Activated CD8-positive, alpha-beta memory T cell treated with anti-CD3 and anti-CD28 coated beads for 48 hours (primary cell): Measurements from ENCODE around the gene SNX20.

Experiments
- DNase-seq, 3 experiments: peaks; one replicate each; pipeline ENCODE4 v3.0.0-alpha.2; 2020; ENCODE audit warnings: low read depth in 2 of 3, low spot score in 2 of 3

The SNX20 gene

DNA sequence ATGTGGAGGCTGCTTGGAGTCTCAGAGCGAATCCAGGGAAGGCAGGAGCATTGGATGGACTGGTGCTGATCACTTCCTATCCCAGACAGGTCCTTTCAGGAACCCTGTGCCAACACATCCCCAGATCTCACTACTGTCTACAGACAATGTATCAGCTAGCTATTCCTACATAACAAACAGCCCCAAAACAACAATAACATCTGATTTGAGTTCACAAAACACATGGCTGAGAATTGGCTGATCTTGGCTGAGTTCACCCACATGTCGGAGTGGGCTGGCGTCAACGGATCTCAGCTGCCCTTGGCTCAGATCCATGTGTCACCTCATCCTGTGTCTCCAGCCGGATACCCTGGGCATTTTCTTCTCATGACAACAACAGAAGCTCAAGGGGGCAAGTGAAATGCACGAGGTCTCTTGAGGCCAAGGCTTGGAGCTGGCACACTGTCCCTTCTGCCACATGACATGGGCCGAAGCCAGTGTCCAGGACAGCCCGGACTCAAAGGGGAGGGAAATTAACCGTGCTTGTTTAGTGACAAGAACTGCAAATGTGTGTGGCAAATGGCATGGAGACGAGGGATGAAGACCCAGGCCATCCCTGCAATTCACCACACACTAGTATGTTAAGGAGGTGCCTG lies 18.7 kb downstream of the SNX20 start:
- no peak for DNase-seq

DNA sequence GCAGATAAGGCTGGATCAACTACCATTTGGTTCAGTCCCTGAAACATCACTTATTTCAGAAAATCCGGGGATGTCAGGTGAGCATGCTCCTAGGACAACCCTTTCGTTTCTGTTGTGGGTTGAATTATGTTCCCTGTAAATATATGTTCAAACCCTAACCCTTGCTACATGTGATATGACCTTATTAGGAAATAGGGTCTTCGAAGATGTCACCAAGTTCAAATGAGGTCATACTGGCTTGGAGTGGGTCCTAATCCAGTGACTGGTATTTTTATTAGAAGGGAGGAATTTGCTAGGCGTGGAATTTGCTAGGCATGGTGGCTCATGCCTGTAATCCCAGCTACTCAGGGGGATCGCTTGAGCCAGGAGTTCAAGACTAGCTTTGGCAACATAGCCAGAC lies 21.3 kb downstream of the SNX20 start:
- no peak for DNase-seq

DNA sequence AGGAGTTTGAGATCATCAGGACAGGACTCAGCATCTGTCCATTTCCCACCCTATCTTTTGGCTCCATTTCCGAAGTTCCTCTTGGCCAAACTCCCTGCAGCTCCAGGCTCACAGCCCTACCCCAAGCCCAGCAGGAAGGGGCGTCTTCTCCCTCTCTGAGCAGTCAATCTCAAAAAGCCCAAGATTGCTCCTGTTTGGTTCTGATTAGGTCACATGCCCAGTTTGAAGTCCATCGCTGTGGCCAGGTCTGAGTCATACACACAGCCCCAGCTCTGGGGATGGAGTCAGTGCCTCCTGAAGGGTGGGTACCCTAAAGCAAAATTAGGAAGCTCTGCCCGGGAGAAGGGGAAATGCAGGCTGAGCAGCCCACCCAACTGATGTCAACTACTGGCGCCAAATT lies 23.9 kb downstream of the SNX20 start:
- no peak for DNase-seq

DNA sequence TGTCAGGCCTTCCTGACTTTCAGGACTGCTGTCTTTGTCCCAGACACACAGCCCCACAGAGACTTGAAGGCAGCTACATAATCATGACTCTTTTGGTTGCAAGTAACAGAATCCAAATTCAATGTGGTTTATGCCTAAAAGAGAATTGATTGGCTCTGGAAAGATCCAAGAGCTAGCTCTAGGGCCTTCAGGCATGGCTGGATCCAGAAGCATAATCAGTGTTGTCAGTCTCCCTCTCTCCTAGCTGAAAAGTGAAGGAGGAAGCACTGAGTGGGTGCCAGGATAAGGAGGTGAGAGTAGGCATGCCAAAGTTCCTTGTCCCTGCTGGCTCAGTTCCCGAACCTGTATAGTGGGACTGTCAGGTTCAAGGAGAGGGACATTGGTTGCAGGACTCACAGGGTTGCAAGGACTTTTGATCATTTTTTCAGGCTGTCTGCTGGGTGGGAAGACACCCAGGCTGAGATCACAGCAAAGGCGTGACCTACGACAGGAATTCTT lies 25.5 kb downstream of the SNX20 start:
- no peak for DNase-seq

DNA sequence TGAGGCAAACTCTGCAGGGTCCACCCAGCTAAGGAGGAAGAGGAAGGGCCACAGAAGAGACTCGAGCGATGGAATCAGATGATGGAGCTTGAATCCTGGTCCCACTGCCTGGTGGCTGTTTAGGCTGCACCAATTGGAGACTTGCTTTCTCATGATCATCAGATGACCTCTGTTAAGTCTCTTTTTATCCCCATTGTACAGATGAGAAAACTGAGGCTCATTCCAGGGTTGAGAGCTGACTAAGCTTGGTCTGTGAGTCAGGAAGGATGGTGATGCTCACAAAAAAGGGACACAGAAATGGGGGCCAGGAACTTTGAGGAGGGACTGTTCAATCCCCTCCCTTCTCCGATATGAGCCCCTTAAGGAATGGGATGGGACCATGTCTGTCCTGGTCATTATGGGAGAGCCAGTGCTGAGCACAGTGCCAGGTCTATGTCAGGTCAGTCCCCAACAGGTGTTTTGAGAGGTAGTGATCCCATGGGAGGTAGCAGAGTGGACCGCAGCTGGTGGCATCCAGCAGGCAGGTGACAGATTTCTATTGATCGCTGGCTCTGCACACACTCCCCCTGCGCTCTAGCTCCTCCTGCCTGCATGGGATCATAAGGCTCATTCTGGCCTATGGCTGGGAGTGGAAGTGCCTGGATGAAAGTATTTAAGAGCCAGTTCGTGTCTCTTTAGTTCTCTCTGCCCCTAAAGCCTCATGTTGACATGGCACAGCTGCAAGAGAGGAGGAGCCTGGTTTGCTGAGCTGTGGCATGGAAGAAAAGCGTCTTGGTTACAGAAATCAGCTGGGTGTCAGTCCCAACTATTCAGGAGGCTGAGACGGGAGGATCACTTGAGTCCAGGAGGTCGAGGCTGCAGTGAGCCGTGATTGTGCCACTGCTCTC lies 27.2 kb downstream of the SNX20 start:
- DNase-seq, result no peak

DNA sequence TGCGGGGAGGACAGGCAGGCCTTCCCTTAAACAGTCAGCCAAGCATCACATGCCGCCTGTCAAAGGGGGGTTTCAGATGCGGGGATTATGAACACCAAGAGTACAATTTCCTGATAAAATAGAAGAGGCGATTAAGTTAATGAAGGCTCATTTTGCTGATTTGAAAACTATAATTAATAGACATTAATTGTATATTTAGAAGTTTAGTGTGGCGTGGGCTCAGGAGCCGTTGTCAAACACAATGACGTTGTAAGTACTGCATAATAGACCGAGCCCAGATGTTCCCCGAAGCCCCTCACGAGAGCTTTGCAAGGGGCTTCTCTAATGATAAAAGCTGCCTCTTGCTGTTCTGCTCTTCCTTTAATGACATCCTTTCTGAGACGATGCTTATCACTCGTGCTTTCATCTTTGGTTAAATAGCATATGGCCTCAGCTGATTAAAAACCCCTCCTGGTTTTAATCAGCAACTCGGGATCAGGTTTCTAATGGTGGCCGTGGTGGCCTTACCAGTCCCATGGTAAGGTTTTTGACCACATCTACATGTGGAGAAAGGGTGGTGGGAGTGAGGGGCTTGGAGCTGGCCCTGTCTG lies 28.2 kb downstream of the SNX20 start:
- DNase-seq, result no peak

DNA sequence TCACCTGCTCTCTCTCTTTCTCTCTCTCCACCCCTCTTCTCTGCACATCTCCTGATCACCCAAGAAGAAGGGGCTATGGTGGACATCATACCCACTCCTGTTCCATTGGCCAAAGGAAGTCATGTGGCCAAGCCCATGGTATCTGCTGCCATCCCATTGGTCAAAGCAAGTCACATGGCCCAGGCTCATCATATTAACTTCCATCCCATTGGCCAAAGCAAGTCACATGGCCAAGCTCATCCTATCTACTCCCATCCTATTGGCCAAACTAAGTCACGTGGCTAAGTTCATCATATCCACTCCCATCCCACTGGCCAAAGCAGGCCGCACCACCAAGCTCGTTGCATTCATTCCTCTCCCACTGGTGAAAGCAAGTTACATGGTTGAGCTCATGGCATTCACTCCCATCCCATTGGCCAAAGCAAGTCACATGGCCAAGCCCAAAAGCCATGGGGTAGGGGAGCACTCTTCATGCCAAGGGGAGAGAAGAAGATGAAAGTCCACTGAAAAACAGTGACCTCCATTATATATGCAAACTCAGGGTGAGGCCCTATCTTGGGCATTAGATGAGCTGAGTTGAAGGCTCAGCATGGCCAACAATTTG lies 29.2 kb downstream of the SNX20 start:
- DNase-seq, result no peak

DNA sequence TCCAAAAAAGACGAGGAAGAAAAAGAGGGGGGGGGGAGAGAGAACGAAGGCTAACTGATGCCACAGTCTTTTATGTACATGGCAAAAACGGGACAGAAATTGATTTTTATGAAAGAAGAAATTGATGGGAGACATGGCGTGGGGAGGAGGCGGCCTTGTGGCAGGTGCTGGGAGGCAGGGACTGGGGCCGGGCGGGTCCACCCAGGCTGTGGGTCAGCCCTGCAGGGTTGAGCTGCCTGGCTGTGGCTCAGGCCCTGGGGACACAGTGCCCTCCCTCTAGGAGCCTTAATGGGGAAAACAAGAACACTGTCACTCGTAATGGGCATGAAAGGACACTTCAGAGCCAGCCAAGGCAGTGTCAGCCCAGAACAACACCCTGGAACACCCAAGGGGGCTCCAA lies 34.8 kb downstream of the SNX20 start:
- no peak for DNase-seq

DNA sequence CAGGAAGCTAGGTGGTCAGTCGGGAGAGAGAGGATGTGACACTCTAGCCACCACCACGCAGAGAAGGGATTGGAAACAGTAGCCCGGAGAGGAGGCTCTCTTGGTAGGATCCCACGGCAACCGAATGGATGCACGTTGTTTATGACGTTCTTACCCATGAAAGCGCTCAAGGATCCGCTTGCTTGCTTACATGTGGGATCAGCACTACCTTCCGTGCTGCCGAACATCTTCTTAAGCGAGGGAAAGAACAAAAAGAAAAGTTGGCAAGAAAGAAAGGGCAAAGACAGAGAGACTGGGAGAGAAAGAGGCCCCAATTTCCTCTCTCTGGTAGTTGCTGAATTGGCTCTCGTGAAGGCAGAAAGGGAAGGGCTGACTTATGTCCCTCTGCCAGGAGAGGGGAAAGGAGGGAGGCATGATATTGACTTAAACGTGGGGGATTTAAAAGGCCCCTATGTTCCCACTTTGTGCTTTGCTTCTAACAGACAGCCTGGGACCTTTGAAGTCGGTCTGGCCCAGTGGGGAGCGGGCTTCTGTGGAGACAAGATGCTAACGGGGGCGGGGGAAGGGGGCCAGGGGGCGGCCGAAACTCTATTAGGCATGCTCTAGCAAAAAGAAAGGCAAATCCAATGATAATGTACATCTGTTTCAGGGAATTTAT lies 35.4 kb downstream of the SNX20 start:
- no peak for DNase-seq

DNA sequence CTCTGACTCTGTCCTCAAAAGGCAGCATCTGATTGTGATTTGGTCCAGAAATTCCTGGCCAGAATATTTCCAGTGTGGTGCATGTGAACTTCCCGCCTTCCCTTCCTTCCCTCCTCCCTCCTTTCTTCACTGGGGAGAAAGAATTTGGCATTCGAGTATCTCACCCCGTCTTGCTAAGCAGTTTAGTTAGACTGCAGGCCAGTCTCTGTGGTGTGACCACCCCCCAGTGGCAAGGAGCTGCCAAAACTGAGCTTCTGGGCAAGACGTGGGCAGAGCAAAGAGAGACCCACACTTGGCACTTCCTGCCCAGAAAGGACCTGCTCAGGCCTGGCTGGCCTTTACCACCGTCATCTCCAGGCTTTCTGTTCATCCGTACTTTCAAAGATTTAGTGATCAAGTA lies 36.4 kb downstream of the SNX20 start:
- DNase-seq, result no peak

DNA sequence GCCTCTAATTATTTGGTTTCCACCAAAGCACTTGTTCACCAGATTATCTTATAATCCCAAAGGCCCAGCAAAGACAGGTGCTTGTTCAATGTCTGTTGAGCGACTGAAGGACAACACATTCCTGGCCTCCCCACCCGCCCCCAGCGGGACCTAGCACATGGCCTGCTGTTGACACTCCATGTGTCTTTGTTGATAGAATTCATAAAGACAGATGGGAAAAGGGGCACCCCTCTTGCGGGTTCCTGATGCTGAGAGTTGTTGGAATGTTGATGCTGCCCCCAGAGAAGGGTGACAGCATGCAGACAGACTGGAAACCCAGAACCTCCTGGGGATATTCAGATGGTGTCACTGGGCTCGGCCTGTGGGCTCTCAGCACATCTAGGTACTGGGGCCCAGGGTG lies 36.9 kb downstream of the SNX20 start:
- DNase-seq, result no peak

DNA sequence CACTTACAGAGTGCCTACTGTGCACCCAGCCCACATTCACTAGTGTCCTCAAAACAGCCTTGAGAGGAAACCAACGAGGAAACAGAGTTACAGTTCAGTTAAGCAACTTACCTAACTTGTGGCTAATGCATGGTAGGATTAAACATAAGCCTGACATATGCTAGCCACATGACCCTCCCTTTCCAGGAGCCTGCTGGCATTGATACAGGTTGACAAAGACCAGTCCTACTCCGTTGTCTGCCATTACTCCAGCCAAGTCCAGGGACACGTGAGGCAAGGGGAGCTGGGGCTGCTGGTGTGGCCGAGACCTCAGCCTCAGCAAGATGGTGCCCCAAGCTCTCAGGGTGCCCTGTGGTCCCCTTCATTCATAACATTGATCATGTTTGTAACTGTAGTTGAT lies 37.9 kb downstream of the SNX20 start:
- DNase-seq, result no peak

DNA sequence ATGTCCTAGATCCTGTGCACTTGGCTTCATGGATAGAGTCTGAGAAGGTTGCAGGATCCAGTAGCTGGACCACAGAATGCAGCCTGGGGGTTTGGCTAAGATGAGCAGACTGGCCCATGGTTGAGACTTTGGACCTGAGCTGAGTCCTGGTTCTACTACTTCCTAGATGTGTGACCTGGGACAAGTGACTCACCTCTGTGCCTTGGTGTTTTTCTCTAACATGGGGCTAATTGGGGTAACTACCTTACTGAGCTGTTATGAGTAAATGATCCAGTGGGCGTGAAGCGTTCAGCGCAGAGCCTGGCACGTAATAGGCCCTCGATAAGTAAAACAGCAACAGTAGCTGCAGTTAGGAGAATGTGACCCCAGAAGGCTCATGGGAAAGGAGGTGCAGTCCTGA lies 38.8 kb downstream of the SNX20 start:
- no peak for DNase-seq

DNA sequence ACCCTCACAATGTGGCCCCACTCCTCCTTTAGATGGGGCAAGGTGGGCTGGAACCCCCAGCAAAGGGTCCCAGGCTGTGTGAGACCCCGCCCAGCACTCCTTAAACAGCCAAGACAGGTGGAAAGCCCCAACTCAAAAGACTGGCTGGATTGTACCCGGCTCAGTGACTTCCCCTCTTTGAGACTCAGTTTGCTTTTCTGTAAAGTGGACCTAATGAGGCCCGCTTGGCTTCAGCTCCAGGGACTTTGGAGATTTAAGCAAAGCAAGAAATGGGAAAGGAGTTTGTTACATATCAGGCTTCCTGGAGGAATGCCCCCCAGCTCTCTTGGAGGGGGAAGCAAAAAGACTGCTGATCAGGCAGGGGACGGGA lies 39.3 kb downstream of the SNX20 start:
- DNase-seq, result no peak

DNA sequence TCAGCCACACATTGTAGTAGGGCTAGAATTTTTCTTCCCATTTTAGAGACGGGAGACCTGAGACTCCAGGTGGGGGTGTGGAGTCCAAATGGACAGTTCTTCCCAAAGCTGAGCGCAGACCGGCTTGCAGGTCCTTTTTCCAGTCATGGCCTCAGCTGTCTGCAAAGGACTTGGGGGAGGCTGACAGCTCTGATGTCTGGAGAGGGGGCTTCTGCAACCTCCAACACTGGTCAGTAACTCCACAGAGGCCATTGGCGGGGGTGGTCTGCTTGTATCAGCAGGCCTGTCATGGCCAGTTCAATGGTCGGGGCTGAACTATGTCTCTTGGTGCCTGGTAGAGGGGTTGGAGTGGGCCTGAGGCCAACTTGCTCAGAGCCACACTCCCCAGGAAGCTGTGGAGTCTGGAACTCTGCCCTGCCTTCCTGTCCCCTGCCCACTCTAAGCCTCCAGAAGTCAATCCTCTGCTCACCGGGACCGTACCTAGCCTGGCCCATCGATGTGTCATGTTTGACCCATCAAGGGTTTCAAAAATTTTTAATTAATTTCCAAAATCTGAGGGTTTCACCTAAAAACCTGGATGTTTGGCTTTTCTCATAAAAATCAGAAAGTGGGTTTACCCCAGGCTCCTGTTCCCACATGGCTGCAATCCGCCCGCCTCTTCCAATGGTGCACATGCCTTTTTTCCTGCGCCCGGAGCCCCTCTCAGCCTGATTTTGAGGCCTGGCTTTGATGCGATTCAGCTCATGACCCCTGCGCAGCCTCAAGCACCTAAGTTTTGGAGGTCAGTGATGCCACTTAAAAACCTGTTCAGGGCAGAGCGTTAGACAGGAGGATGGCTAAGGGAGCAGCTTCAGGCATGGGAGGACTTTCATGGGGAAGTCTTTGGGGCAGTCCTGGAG lies 39.9 kb downstream of the SNX20 start:
- no peak for DNase-seq

DNA sequence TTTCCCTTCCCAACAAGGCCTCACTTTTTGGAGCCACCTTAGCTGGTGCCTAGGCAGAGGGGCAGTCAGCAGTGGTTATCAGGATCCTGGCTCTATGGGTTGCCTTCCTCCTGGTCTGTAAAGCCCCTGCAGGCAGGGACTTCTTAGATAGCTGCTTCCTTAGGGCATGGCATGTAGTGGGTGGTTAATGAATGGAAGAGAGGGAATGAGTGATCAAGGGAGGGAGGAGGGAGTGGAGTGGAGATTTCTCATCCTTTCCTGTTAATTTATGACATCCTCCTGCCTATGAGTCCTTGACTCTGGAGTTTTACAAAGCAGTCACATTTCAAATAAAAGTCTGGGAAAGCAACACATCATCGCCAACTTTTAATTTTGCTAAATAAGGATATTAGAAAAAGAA lies 40.7 kb downstream of the SNX20 start:
- no peak for DNase-seq

DNA sequence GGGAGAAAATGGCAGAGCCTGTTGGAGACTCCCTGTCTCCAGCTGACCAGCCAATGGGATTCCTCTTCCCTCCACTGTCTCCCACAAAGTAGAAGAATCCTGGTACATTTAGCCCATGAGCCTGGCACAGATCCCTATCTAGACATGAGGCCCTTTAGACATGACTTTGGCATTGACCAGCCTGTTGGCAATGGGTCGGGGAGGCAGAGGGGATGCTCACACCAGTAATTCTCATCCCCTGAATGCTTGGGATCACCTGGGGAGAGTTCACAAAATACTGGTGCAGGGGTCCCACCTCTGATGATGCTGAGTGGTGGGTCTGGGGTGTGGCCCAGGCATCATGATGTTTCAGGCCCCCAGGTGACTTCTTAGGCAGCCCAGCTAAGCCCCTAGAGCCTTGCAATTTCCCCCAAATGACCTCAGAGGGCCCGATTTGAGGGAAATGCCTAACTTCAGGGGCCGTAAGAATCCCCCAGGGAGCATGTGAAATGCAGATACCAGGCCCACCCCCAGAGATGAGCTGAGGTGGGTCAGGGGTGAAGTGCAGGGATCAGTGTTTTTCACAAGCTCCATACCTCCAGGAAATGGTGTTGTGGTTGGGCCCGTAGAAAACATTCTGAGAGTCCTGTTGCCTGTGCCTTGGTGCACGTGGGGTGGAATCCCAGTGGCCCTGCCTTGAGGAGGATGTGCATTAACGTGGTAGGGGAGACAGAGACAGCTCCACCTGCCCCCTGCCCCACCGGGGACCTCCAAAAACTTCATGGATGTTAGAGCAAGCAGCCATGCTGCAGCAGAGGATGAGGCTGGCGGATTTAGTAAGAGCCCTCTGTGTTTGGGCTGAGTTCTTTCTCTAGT lies 42.1 kb downstream of the SNX20 start:
- DNase-seq, result no peak

DNA sequence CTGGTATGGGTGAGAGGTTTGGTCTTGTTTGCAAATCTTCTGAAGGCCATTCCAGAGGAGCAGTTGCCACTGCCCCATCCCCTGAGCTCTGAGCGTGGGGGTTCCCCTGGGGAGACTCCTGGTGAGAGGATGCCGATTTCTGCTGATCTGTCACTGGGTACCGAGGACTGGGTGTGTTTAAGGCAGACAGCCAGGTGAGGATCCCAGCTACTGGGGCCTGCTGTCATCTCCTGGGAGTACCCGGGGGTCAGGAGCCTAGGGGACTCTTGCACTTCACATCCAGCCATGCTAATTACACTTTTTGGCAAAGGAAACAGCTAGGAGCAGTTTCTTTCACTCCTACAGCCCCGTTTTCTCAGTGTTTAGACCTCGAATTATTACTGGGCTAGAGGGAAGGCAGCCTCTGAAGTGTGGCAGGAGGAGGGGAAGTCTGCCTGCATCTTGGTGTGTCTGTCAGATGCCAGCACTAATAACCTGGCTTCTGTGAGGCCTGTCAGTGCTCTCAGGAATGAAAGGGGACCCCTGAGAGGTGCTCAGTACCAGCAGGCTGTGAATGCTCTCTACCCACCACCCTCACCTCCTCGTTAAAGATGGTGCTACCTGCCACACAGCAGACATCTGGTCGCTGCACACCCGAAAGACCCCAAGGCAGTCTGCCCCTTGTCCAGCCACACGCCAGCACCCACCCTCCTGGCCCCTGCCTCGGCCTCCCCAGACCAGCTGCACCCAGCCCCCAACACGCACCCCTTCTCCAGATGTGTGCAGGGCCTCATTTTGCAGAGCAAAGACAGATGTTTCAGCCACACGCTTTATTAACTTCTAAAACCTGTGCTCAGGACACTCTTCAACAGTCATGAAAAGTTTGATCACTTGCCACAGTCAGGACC lies 43.2 kb downstream of the SNX20 start:
- no peak for DNase-seq
